ENCODE measurements around the gene KAZALD1.

KAZALD1 gene

DNA sequence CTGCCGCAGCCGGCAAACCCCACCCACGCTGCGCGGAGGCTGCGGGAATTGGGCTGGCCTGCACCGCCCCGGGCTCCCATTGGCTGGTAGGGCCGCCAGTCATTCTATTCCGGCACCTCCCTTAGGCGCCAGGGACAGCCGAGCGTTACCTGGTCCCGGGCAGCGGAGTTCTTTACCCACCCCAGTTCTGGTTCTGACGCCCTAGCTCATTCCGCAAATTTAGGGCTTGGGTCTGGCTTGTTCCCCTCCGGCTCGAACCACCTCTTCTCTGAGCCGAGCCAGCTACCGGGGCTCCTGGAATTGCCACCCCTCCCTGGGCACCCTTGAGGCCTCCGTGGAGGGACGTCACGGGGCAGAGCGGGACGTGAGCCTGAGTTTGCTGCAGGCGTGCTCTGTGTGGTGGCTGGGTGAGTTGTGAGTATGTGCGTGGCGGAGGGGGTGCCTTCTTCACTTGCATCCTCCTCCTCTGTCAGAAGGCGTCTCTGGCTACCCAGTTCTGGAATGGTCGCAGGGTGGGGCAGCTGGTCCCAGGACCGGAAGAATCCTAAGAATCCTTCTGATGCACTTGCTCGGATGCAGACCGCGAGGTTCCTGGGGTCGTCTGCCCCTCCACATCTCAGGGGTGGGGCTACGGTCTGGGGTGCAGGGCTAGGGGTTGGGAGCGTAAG is 30.5 kb upstream of the KAZALD1 start, which contains the start of the genes PDZD7 and SFXN3 (continued):
- TF ChIP-seq, protein P1, sequence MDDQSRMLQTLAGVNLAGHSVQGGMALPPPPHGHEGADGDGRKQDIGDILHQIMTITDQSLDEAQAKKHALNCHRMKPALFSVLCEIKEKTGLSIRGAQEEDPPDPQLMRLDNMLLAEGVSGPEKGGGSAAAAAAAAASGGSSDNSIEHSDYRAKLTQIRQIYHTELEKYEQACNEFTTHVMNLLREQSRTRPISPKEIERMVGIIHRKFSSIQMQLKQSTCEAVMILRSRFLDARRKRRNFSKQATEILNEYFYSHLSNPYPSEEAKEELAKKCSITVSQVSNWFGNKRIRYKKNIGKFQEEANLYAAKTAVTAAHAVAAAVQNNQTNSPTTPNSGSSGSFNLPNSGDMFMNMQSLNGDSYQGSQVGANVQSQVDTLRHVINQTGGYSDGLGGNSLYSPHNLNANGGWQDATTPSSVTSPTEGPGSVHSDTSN (CRISPR knock-in tag; IDR thresholded peaks at IDR 0.05) = peak; percentile 98
- TF ChIP-seq ZNF239 (tag by site-specific recombination; IDR thresholded peaks at IDR 0.05) (no peak), ZNF677 (tag by site-specific recombination; IDR thresholded peaks at IDR 0.05) (no peak; the same call in 1 of the 2 replicates), ZNF24 (tag by site-specific recombination; IDR thresholded peaks at IDR 0.05) (no peak), ZNF76 (tag by site-specific recombination; IDR thresholded peaks at IDR 0.05; ENCODE audit: borderline replicate concordance, low read depth) (0 out of 2 replicates have a peak, but pooled peaks have one; percentile 9), ZNF138 (tag by site-specific recombination; IDR thresholded peaks at IDR 0.05; ENCODE audit: borderline replicate concordance) (no peak), ZNF664 (tag by site-specific recombination; IDR thresholded peaks at IDR 0.05) (no peak), SCRT2 (tag by site-specific recombination; IDR thresholded peaks at IDR 0.05) (no peak), ZNF600 (tag by site-specific recombination; IDR thresholded peaks at IDR 0.05) (peak; percentile 99), MEIS1 (CRISPR knock-in tag; IDR thresholded peaks at IDR 0.05; ENCODE audit: borderline replicate concordance) (no peak), ZNF175 (tag by site-specific recombination; IDR thresholded peaks at IDR 0.05) (no peak), KLF1 (tag by site-specific recombination; IDR thresholded peaks at IDR 0.05) (peak; percentile 52), KLF7 (tag by site-specific recombination; IDR thresholded peaks at IDR 0.05; ENCODE audit: borderline replicate concordance) (no peak), ZNF514 (tag by site-specific recombination; IDR thresholded peaks at IDR 0.05) (no peak), RBAK (tag by site-specific recombination; IDR thresholded peaks at IDR 0.05) (no peak), ZNF549 (tag by site-specific recombination; IDR thresholded peaks at IDR 0.05) (no peak), SP2 (tag by site-specific recombination; IDR thresholded peaks at IDR 0.05) (peak; percentile 93), ZBTB21 (tag by site-specific recombination; IDR thresholded peaks at IDR 0.05) (no peak)
- TF ChIP-seq, protein P2, sequence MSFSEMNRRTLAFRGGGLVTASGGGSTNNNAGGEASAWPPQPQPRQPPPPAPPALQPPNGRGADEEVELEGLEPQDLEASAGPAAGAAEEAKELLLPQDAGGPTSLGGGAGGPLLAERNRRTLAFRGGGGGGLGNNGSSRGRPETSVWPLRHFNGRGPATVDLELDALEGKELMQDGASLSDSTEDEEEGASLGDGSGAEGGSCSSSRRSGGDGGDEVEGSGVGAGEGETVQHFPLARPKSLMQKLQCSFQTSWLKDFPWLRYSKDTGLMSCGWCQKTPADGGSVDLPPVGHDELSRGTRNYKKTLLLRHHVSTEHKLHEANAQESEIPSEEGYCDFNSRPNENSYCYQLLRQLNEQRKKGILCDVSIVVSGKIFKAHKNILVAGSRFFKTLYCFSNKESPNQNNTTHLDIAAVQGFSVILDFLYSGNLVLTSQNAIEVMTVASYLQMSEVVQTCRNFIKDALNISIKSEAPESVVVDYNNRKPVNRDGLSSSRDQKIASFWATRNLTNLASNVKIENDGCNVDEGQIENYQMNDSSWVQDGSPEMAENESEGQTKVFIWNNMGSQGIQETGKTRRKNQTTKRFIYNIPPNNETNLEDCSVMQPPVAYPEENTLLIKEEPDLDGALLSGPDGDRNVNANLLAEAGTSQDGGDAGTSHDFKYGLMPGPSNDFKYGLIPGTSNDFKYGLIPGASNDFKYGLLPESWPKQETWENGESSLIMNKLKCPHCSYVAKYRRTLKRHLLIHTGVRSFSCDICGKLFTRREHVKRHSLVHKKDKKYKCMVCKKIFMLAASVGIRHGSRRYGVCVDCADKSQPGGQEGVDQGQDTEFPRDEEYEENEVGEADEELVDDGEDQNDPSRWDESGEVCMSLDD (tag by site-specific recombination; IDR thresholded peaks at IDR 0.05) = 0 out of 2 replicates have a peak, but pooled peaks have one; percentile 57
- TF ChIP-seq, protein P3, sequence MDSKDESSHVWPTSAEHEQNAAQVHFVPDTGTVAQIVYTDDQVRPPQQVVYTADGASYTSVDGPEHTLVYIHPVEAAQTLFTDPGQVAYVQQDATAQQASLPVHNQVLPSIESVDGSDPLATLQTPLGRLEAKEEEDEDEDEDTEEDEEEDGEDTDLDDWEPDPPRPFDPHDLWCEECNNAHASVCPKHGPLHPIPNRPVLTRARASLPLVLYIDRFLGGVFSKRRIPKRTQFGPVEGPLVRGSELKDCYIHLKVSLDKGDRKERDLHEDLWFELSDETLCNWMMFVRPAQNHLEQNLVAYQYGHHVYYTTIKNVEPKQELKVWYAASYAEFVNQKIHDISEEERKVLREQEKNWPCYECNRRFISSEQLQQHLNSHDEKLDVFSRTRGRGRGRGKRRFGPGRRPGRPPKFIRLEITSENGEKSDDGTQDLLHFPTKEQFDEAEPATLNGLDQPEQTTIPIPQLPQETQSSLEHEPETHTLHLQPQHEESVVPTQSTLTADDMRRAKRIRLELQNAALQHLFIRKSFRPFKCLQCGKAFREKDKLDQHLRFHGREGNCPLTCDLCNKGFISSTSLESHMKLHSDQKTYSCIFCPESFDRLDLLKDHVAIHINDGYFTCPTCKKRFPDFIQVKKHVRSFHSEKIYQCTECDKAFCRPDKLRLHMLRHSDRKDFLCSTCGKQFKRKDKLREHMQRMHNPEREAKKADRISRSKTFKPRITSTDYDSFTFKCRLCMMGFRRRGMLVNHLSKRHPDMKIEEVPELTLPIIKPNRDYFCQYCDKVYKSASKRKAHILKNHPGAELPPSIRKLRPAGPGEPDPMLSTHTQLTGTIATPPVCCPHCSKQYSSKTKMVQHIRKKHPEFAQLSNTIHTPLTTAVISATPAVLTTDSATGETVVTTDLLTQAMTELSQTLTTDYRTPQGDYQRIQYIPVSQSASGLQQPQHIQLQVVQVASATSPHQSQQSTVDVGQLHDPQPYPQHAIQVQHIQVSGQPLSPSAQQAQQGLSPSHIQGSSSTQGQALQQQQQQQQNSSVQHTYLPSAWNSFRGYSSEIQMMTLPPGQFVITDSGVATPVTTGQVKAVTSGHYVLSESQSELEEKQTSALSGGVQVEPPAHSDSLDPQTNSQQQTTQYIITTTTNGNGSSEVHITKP (tag by site-specific recombination; IDR thresholded peaks at IDR 0.05) = peak; percentile 90
- TF ChIP-seq, protein P4, sequence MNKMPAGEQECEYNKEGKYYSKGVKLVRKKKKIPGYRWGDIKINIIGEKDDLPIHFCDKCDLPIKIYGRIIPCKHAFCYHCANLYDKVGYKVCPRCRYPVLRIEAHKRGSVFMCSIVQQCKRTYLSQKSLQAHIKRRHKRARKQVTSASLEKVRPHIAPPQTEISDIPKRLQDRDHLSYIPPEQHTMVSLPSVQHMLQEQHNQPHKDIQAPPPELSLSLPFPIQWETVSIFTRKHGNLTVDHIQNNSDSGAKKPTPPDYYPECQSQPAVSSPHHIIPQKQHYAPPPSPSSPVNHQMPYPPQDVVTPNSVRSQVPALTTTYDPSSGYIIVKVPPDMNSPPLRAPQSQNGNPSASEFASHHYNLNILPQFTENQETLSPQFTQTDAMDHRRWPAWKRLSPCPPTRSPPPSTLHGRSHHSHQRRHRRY (tag by site-specific recombination; IDR thresholded peaks at IDR 0.05) = no peak
- TF ChIP-seq, protein P5, sequence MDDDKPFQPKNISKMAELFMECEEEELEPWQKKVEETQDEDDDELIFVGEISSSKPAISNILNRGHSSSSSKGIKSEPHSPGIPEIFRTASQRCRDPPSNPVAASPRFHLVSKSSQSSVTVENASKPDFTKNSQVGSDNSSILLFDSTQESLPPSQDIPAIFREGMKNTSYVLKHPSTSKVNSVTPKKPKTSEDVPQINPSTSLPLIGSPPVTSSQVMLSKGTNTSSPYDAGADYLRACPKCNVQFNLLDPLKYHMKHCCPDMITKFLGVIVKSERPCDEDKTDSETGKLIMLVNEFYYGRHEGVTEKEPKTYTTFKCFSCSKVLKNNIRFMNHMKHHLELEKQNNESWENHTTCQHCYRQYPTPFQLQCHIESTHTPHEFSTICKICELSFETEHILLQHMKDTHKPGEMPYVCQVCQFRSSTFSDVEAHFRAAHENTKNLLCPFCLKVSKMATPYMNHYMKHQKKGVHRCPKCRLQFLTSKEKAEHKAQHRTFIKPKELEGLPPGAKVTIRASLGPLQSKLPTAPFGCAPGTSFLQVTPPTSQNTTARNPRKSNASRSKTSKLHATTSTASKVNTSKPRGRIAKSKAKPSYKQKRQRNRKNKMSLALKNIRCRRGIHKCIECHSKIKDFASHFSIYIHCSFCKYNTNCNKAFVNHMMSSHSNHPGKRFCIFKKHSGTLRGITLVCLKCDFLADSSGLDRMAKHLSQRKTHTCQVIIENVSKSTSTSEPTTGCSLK (tag by site-specific recombination; IDR thresholded peaks at IDR 0.05) = no peak
- TF ChIP-seq, protein P6, sequence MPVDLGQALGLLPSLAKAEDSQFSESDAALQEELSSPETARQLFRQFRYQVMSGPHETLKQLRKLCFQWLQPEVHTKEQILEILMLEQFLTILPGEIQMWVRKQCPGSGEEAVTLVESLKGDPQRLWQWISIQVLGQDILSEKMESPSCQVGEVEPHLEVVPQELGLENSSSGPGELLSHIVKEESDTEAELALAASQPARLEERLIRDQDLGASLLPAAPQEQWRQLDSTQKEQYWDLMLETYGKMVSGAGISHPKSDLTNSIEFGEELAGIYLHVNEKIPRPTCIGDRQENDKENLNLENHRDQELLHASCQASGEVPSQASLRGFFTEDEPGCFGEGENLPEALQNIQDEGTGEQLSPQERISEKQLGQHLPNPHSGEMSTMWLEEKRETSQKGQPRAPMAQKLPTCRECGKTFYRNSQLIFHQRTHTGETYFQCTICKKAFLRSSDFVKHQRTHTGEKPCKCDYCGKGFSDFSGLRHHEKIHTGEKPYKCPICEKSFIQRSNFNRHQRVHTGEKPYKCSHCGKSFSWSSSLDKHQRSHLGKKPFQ (tag by site-specific recombination; IDR thresholded peaks at IDR 0.05) = no peak
- TF ChIP-seq, protein P7, sequence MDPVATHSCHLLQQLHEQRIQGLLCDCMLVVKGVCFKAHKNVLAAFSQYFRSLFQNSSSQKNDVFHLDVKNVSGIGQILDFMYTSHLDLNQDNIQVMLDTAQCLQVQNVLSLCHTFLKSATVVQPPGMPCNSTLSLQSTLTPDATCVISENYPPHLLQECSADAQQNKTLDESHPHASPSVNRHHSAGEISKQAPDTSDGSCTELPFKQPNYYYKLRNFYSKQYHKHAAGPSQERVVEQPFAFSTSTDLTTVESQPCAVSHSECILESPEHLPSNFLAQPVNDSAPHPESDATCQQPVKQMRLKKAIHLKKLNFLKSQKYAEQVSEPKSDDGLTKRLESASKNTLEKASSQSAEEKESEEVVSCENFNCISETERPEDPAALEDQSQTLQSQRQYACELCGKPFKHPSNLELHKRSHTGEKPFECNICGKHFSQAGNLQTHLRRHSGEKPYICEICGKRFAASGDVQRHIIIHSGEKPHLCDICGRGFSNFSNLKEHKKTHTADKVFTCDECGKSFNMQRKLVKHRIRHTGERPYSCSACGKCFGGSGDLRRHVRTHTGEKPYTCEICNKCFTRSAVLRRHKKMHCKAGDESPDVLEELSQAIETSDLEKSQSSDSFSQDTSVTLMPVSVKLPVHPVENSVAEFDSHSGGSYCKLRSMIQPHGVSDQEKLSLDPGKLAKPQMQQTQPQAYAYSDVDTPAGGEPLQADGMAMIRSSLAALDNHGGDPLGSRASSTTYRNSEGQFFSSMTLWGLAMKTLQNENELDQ (tag by site-specific recombination; IDR thresholded peaks at IDR 0.05; ENCODE audit: low read depth) = no peak

All from HEK293 (cell line).